Measurements from ENCODE around the gene OR13G1.

Gene OR13G1

DNA sequence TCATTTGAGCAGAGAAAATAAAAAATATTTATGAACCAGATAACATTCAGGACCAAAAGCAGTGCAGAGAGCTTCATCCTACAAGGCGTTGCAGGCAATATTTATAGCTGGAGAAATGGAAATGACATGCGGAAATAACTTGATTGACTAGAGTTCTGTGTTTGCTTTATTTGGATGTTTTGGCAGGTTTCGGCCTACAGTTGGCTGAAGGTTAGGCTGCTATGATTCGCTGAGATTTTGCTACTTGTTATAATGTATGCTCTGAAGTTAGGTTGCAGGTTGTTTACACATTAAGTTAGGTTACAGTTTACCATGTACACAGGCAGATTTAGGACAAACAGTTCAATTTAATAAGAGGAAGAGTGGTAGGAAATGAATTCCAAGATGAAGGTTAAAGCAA, 632 bp upstream of the OR13G1 start:
- TF ChIP-seq, protein P1, sequence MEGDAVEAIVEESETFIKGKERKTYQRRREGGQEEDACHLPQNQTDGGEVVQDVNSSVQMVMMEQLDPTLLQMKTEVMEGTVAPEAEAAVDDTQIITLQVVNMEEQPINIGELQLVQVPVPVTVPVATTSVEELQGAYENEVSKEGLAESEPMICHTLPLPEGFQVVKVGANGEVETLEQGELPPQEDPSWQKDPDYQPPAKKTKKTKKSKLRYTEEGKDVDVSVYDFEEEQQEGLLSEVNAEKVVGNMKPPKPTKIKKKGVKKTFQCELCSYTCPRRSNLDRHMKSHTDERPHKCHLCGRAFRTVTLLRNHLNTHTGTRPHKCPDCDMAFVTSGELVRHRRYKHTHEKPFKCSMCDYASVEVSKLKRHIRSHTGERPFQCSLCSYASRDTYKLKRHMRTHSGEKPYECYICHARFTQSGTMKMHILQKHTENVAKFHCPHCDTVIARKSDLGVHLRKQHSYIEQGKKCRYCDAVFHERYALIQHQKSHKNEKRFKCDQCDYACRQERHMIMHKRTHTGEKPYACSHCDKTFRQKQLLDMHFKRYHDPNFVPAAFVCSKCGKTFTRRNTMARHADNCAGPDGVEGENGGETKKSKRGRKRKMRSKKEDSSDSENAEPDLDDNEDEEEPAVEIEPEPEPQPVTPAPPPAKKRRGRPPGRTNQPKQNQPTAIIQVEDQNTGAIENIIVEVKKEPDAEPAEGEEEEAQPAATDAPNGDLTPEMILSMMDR (conservative IDR thresholded peaks at IDR 0.05; ENCODE audit: low read depth, low read length), result no peak
- H3K4me3 ChIP-seq (ENCODE audit: low read depth, low read length), result no peak overlapping the region
- no peak for DNase-seq (ENCODE audit: low read depth)

DNA sequence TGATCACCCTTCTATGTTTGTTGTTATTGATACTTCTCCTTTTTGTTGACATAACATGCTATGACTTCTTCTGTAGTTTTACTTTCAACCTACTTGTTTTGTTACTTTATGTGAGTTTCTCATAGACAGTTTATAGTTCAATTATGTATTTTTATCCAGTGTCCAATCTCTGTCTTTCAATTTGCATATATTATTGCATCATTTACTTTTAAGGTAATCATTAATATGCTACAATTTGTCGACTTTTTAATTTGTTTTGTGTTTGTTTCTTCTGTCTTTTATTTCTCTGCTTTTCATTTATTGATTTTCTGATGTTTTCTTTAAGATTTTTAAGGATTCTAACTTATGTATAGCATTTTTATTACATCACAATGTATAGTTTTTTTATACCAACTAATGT, 10.3 kb downstream of the OR13G1 start:
- TF ChIP-seq, protein P1 (conservative IDR thresholded peaks at IDR 0.05; ENCODE audit: low read depth, low read length), result no peak
- no peak for DNase-seq (ENCODE audit: low read depth)
- no peak overlapping the region for H3K4me3 ChIP-seq (ENCODE audit: low read depth, low read length)

DNA sequence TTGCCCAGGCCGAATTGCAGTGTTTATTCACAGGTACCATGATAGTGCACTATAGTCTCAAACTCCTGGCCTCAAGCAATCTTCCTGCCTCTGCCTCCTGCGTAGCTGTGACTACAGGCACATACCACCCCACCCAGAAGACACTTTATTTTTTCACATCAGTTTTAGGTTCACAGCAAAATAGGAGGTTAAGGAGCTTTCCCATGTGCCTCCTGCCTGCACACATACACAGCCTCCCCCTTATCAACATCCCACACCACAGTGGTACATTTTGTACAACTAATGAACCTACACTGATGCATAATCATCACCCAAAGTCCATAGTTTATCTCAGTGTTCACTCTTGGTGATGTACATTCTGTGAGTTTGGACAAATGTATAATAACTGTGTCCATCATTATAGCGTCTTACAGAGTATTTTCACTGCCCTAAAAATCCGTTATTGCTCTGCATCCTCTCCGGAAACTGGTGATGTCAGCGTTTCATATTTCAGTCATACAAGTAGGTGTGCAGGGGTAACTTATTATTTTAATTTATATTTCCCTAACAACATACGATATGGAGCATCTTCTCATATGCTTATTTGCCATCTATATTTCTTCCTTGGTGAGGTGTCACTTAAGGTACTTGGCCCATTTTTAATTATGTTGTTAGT, 23.2 kb downstream of the OR13G1 start:
- DNase-seq (ENCODE audit: low read depth), result no peak
- TF ChIP-seq, protein P1 (conservative IDR thresholded peaks at IDR 0.05; ENCODE audit: low read depth, low read length), result no peak
- H3K4me3 ChIP-seq (ENCODE audit: low read depth, low read length), result no peak overlapping the region

DNA sequence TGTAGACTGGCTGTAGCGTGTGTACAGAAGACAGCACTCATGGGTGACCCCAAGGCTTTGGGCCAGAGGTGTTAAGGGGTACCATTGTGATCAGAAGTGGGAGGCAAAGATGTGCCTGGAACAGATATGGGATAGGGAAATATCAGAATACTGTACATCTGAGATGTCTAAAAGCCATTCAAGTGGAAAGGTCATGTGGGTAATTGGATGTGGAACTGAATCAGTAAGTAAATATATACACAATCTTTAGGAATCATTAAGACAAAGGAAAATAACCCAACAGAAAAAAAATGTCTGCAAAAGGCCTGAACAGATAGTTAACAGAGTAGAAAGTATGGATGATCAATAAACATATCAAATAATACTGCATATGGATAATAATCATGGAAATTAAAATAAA, 26.5 kb downstream of the OR13G1 start:
- TF ChIP-seq, protein P1 (conservative IDR thresholded peaks at IDR 0.05; ENCODE audit: low read depth, low read length), result no peak
- H3K4me3 ChIP-seq (ENCODE audit: low read depth, low read length), result no peak overlapping the region
- DNase-seq (ENCODE audit: low read depth), result no peak

DNA sequence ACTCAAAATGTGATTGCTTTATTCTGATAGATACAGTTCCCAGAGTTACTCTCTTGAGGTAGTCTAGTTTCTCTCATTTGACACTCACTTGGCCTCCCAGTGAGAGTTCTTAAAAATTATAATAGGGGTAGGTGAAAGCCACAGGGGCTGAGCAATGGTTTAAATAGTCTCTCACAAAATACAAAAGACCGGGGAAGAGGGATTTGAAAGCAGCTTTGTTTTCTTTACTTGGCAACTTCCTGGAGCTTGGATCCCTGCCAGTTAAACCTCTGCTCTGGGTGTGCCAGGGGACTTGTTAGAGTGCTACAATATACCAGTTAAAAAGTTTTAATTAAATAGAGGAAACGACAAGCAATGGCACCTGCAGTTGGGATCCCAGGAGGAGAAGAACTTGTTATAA, 31.7 kb downstream of the OR13G1 start:
- TF ChIP-seq, protein P1 (conservative IDR thresholded peaks at IDR 0.05; ENCODE audit: low read depth, low read length), result no peak
- no peak for DNase-seq (ENCODE audit: low read depth)

DNA sequence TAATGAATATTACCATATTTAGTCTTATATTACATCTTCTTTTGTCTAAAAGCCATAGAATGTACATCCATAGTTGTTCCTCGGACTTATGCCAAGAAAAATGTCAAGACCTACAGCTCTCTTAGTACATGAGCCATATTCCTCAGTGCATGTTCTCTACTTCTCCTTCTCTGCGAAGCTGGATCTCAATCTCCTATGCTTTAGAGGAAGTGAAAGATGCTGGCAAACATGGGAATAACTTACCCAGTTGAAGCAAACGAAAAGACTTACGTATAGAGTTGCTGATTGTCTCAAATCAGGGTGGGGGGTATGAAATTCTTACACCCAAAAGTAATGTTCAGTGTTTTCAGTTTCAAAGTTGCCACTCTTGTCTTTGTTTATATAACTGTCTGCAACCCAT, 32.7 kb downstream of the OR13G1 start:
- TF ChIP-seq, protein P1 (conservative IDR thresholded peaks at IDR 0.05; ENCODE audit: low read depth, low read length), result no peak
- DNase-seq (ENCODE audit: low read depth), result no peak

More for the DNA sequence above, 31.7 kb downstream of the OR13G1 start:
- no peak overlapping the region for H3K4me3 ChIP-seq (ENCODE audit: low read depth, low read length)

DNA sequence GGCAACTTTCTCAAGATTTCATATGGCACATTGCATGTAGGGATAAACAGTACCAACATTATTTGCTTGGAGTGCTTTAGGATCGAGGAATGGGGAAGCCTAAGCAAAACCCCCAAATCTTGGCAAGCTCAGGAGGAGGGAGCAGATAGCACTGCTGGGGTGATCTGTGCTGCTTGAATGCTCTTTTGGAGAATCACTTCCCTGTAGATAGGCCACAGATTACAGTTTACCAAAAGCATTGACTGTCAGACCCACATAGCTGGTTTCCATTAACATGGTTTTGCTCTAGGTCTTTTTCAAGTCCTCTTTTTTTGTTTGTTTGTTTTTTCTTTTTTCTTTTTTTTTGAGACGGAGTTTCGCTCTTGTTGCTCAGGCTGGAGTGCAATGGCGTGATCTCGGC, 36.8 kb downstream of the OR13G1 start:
- TF ChIP-seq, protein P1 (conservative IDR thresholded peaks at IDR 0.05; ENCODE audit: low read depth, low read length), result no peak
- H3K4me3 ChIP-seq (ENCODE audit: low read depth, low read length), result no peak overlapping the region
- no peak for DNase-seq (ENCODE audit: low read depth)

More for the DNA sequence above, 32.7 kb downstream of the OR13G1 start:
- no peak overlapping the region for H3K4me3 ChIP-seq (ENCODE audit: low read depth, low read length)
